Activated CD4-positive, alpha-beta T cell treated with anti-CD3 and anti-CD28 coated beads for 48 hours (primary cell): Measurements from ENCODE around the gene PDCL3.

Experiments used
- DNase-seq: peaks from one replicate; pipeline ENCODE4 v3.0.0-alpha.2; 2020

The PDCL3 gene

GRCh38 chr2:100562613-100563406, at the start of gene PDCL3:
PDCL3 (plus strand) TSS chr2:100562993; CDS start chr2:100563068, 75 bp downstream.
- DNase-seq: peak; percentile 95

- DNase-seq: no peak
Observed at GRCh38 chr2:100513650-100514049, 49.1 kb upstream of the PDCL3 start.

GRCh38 chr2:100517556-100517955, 45.2 kb upstream of the PDCL3 start:
- no peak for DNase-seq

GRCh38 chr2:100518801-100519200, 44.0 kb upstream of the PDCL3 start:
- no peak for DNase-seq

- DNase-seq: no peak
Observed at GRCh38 chr2:100520224-100520623, 42.6 kb upstream of the PDCL3 start.

GRCh38 chr2:100522430-100522829, 40.4 kb upstream of the PDCL3 start:
- no peak for DNase-seq

GRCh38 chr2:100524331-100524730, 38.5 kb upstream of the PDCL3 start:
- no peak for DNase-seq

GRCh38 chr2:100526868-100527267, 35.9 kb upstream of the PDCL3 start:
- no peak for DNase-seq

- DNase-seq: no peak
Observed at GRCh38 chr2:100527440-100528015, 35.3 kb upstream of the PDCL3 start.

GRCh38 chr2:100529176-100529575, 33.6 kb upstream of the PDCL3 start:
- no peak for DNase-seq

GRCh38 chr2:100529900-100530299, 32.9 kb upstream of the PDCL3 start:
- DNase-seq: no peak

GRCh38 chr2:100535855-100536254, 26.9 kb upstream of the PDCL3 start:
- DNase-seq: no peak

- DNase-seq: no peak
Observed at GRCh38 chr2:100537918-100538317, 24.9 kb upstream of the PDCL3 start.

GRCh38 chr2:100539221-100539620, 23.6 kb upstream of the PDCL3 start:
- no peak for DNase-seq

- no peak for DNase-seq
Observed at GRCh38 chr2:100541404-100541803, 21.4 kb upstream of the PDCL3 start.

- DNase-seq: no peak
Observed at GRCh38 chr2:100542418-100542817, 20.4 kb upstream of the PDCL3 start.

GRCh38 chr2:100544911-100545596, 17.7 kb upstream of the PDCL3 start:
- no peak for DNase-seq

GRCh38 chr2:100546469-100546868, 16.3 kb upstream of the PDCL3 start:
- DNase-seq: no peak

GRCh38 chr2:100548771-100549170, 14.0 kb upstream of the PDCL3 start:
- no peak for DNase-seq

GRCh38 chr2:100551303-100551702, 11.5 kb upstream of the PDCL3 start:
- no peak for DNase-seq

- DNase-seq: peak; percentile 53
Observed at GRCh38 chr2:100554798-100555407, 7.9 kb upstream of the PDCL3 start.

- DNase-seq: no peak
Observed at GRCh38 chr2:100556746-100557145, 6.0 kb upstream of the PDCL3 start.

GRCh38 chr2:100560216-100560830, 2.5 kb upstream of the PDCL3 start:
- DNase-seq: no peak
